HCT116 (cell line): ENCODE data around the gene SCAANT1. TPM values are rescaled to one million over a fixed set of nuclear protein-coding genes. Genes with fewer than 3 reads are reported as not detected.

Experiments used
- ATAC-seq: fragments of 200-7000 bp; cut with Tn5 transposase; 2 replicates; pipeline ENCODE4 v1.9.1; 2020; ENCODE audit warnings: mild to moderate bottlenecking, moderate library complexity
- BruUV-seq: library from RNA; stranded (reverse); fragments of 400-500 nt; replicated peaks from 2 replicates; lab custom pipeline; 2021; lab: Mats Ljungman, UMichigan
- CTCF ChIA-PET: fragments of 300-600 bp; sonication (Branson Sonifier 250); formaldehyde crosslinking; loops from one replicate; lab custom pipeline; 2021; ENCODE audit warnings: antibody characterized with exemption; lab: Charles Lee
- POLR2A ChIA-PET: fragments of 300-600, 350-600 bp; sonication (Branson Sonifier 250); formaldehyde crosslinking; loops from one replicate; lab custom pipeline; 2021; ENCODE audit warnings: antibody characterized with exemption; lab: Charles Lee
- RAD21 ChIA-PET, 2 experiments: fragments of 300-600 bp; sonication (Branson Sonifier 250); formaldehyde crosslinking; loops; one replicate each; lab custom pipeline; 2023; ENCODE audit warnings: low total read pairs in 2 of 2; ENCODE audit not compliant: uncharacterized antibody in 2 of 2, unreplicated experiment in 2 of 2, low non-redundant PET in 1 of 2; lab: Charles Lee
- DNase-seq: peaks from one replicate; pipeline ENCODE4 v3.0.0-alpha.2; 2010; ENCODE audit warnings: low read depth, low spot score
- H2AFZ ChIP-seq: fragments of 200-600 bp; shearing (Covaris generic), sonication (generic); 2 replicates; pipeline ENCODE4 v1.6.1; 2017; ENCODE audit warnings: low read depth, mixed run types, mixed read lengths, antibody characterized with exemption, low read length; ENCODE audit not compliant: poor library complexity, severe bottlenecking
- H3K27ac ChIP-seq: 2 replicates; pipeline ENCODE4 v1.5.1; 2012; ENCODE audit warnings: low read depth, low read length
- H3K27me3 ChIP-seq: fragments of 200-600 bp; sonication (generic); 2 replicates; pipeline ENCODE4 v1.6.1; 2016; ENCODE audit warnings: mixed run types, low read length, mixed read lengths; ENCODE audit not compliant: insufficient read depth
- H3K36me3 ChIP-seq, 2 experiments: fragments of 200-500 bp in 1 of 2; fragments of 200-600 bp in 1 of 2; sonication (Bioruptor generic) in 1 of 2; sonication (generic) in 1 of 2; 2 replicates each; pipeline versions ENCODE4 v1.5.1 to v1.6.1; 2014 to 2016; ENCODE audit warnings: low read length in 2 of 2, inconsistent platforms in 1 of 2, mixed read lengths in 1 of 2, mixed run types in 1 of 2; ENCODE audit not compliant: insufficient read depth in 2 of 2, control insufficient read depth in 1 of 2
- H3K4me1 ChIP-seq, 2 experiments: fragments of 200-600 bp in 1 of 2; sonication (generic) in 1 of 2; 2 replicates each; pipeline versions ENCODE4 v1.5.1 to v1.6.1; 2012 to 2017; ENCODE audit warnings: low read length in 2 of 2, inconsistent platforms in 1 of 2, mild to moderate bottlenecking in 1 of 2, mixed read lengths in 1 of 2, mixed run types in 1 of 2, moderate library complexity in 1 of 2; ENCODE audit not compliant: insufficient read depth in 2 of 2, control insufficient read depth in 1 of 2
- H3K4me2 ChIP-seq: fragments of 200-600 bp; sonication (generic); 2 replicates; pipeline ENCODE4 v1.6.1; 2017; ENCODE audit warnings: mixed run types, low read length, mixed read lengths
- H3K4me3 ChIP-seq, 2 experiments: fragments of 200-600 bp in 1 of 2; sonication (generic) in 1 of 2; replicated peaks in 1 of 2; 2 replicates each; pipeline ENCODE4 v1.5.1; 2011 to 2016; ENCODE audit warnings: low read length in 2 of 2, control low read depth in 1 of 2, low read depth in 1 of 2, mild to moderate bottlenecking in 1 of 2, mixed read lengths in 1 of 2, mixed run types in 1 of 2
- H3K79me2 ChIP-seq: fragments of 200-600 bp; sonication (generic); 2 replicates; pipeline ENCODE4 v1.6.1; 2017; ENCODE audit warnings: mild to moderate bottlenecking, mixed run types, low read length, moderate library complexity, mixed read lengths; ENCODE audit not compliant: insufficient read depth
- H3K9ac ChIP-seq: fragments of 200-600 bp; sonication (generic); 2 replicates; pipeline ENCODE4 v1.6.1; 2016; ENCODE audit warnings: low read length, mixed read lengths
- H3K9me2 ChIP-seq: fragments of 200-600 bp; sonication (generic), shearing (Covaris generic); 2 replicates; pipeline ENCODE4 v1.6.1; 2017; ENCODE audit warnings: mixed run types, mild to moderate bottlenecking, moderate library complexity; ENCODE audit not compliant: insufficient read depth
- H3K9me3 ChIP-seq, 2 experiments: fragments of 200-500 bp in 1 of 2; fragments of 200-600 bp in 1 of 2; sonication (Bioruptor generic) in 1 of 2; sonication (generic) in 1 of 2; 2 replicates each; pipeline ENCODE4 v1.6.1; 2014 to 2017; ENCODE audit warnings: low read length in 2 of 2, mixed read lengths in 2 of 2, inconsistent platforms in 1 of 2, low read depth in 1 of 2, mild to moderate bottlenecking in 1 of 2, mixed run types in 1 of 2, moderate library complexity in 1 of 2; ENCODE audit not compliant: control insufficient read depth in 1 of 2, insufficient read depth in 1 of 2
- H4K20me1 ChIP-seq: fragments of 200-600 bp; sonication (generic), shearing (Covaris generic); 2 replicates; pipeline ENCODE4 v1.6.1; 2017; ENCODE audit warnings: mixed run types, mild to moderate bottlenecking, moderate library complexity; ENCODE audit not compliant: insufficient read depth
- ATF3 ChIP-seq: IDR thresholded peaks from 2 replicates; pipeline ENCODE4 v1.6.1; 2012
- CEBPB ChIP-seq: IDR thresholded peaks from 2 replicates; pipeline ENCODE4 v1.6.1; 2012; ENCODE audit warnings: low read depth
- ELF1 ChIP-seq: IDR thresholded peaks from 2 replicates; pipeline ENCODE4 v1.6.1; 2012; ENCODE audit warnings: low read depth, borderline replicate concordance
- EZH2 ChIP-seq: fragments of 200-600 bp; sonication (generic); IDR thresholded peaks from 2 replicates; pipeline ENCODE4 v1.6.1; 2017; ENCODE audit warnings: antibody characterized with exemption, mixed run types
- EZH2phosphoT487 ChIP-seq: fragments of 200-600 bp; IDR thresholded peaks from 2 replicates; pipeline ENCODE4 v1.6.1; 2018; ENCODE audit warnings: antibody characterized with exemption, borderline replicate concordance
- FOSL1 ChIP-seq: IDR thresholded peaks from 2 replicates; pipeline ENCODE4 v1.6.1; 2012; ENCODE audit warnings: low read depth
- JUND ChIP-seq: IDR thresholded peaks from 2 replicates; pipeline ENCODE4 v1.6.1; 2012
- POLR2A ChIP-seq: IDR thresholded peaks from 2 replicates; pipeline ENCODE4 v1.7.0; 2011; ENCODE audit warnings: borderline replicate concordance; ENCODE audit not compliant: insufficient read depth, insufficient read length; ENCODE audit errors: extremely low read depth
- POLR2AphosphoS5 ChIP-seq: IDR thresholded peaks from 2 replicates; pipeline ENCODE4 v1.6.1; 2011; ENCODE audit warnings: mild to moderate bottlenecking, low read depth, low read length, moderate library complexity
- RAD21 ChIP-seq: IDR thresholded peaks from 2 replicates; pipeline ENCODE4 v1.6.1; 2012; ENCODE audit warnings: low read depth, mild to moderate bottlenecking
- SIN3A ChIP-seq: IDR thresholded peaks from 2 replicates; pipeline ENCODE4 v1.6.1; 2012; ENCODE audit warnings: low read depth
- SP1 ChIP-seq: IDR thresholded peaks from 2 replicates; pipeline ENCODE4 v1.6.1; 2012; ENCODE audit warnings: low read depth
- TCF7L2 ChIP-seq: IDR thresholded peaks from 2 replicates; pipeline ENCODE4 v1.7.0; 2011; ENCODE audit warnings: borderline replicate concordance, inconsistent platforms; ENCODE audit not compliant: insufficient read depth, insufficient read length; ENCODE audit errors: extremely low read depth
- ZFX ChIP-seq: fragments of 450-650 bp; IDR thresholded peaks from 2 replicates; pipeline ENCODE4 v1.6.1; 2017
- ZNF274 ChIP-seq: fragments of 200-500 bp; sonication (Bioruptor generic); IDR thresholded peaks from 2 replicates; pipeline ENCODE4 v1.6.1; 2014; ENCODE audit warnings: mild to moderate bottlenecking, low read depth, low read length, inconsistent platforms
- intact Hi-C: fragments of 100-400 bp; cut with micrococcal nuclease; formaldehyde crosslinking; loops from 2 replicates; pipeline ENCODE4 v1.10.0; 2022
- total RNA-seq: library from RNA; stranded (reverse); gene quantifications from one replicate; pipeline ENCODE4 v1.2.1, GENCODE V29; 2021; ENCODE audit not compliant: unreplicated experiment
- TF ChIP-seq, protein P1 (sequence below): IDR thresholded peaks from 2 replicates; pipeline ENCODE4 v1.6.1; 2012
- TF ChIP-seq, protein P2 (sequence below): IDR thresholded peaks from 2 replicates; pipeline ENCODE4 v1.6.1; 2012; ENCODE audit warnings: low read depth

The SCAANT1 gene
- total RNA-seq, 1 experiment from 2014 or later: not detected

DNA sequence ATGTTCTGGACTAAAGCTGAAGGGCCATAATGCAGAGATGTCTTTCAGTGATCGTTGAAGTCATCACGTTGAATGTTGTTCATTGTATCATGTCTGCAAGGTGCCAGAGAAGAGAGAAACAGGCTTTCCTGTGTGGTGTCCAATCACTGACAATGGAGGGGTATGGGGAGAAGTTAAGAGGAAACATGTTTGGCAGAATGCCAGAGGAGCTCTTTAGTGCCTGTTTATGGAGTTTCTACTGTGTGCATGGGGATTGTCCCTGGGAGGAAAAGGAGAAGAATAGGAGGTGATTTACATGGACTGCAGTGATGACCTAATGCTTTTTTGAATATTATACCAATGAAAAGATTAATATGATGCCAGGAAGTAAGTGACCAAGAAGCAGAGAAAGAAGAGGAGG lies 11.7 kb downstream of the SCAANT1 start (continued):
- TF ChIP-seq, protein P1, sequence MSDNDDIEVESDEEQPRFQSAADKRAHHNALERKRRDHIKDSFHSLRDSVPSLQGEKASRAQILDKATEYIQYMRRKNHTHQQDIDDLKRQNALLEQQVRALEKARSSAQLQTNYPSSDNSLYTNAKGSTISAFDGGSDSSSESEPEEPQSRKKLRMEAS: no peak
- TF ChIP-seq CEBPB (no peak), ZFX (no peak), EZH2 (no peak), POLR2AphosphoS5 (no peak), SIN3A (no peak), ZNF274 (no peak), ATF3 (no peak), POLR2A (no peak), SP1 (no peak), EZH2phosphoT487 (no peak), ELF1 (no peak)
- TF ChIP-seq, all 23 proteins: peak for 0

DNA sequence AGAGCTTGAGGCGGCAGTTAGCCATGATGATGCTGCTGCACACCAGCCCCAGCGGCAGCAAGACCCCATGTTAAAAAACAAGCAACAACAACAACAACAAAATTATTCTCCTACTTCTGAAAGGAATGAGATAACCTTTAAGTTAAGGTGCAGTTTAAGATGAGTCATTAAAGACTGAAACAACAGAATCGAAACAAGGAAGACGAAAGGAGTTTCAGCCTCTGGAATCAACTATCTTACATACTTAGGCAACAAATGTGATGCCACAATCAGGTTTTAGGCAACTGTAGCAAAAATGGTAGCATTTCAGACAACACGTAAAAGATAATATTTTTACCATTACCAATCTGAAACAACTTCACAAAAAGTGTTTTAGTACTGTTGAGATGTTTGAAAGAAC lies 12.2 kb downstream of the SCAANT1 start:
- no peak overlapping the region for H3K4me2 ChIP-seq
- POLR2A ChIA-PET: no interaction called here

More for the DNA sequence above, 12.2 kb downstream of the SCAANT1 start:
- H4K20me1 ChIP-seq: no peaks in the 10 kb centered on the region
- intact Hi-C loops: no loop called here
- no peak for DNase-seq
- H2AFZ ChIP-seq: no peak overlapping the region
- no peaks in the 10 kb centered on the region for H3K27me3 ChIP-seq
- TF ChIP-seq CEBPB (no peak), FOSL1 (no peak), RAD21 (no peak), SP1 (no peak), EZH2 (no peak), EZH2phosphoT487 (no peak), ZNF274 (no peak), TCF7L2 (no peak), ELF1 (no peak), JUND (no peak), SIN3A (no peak), POLR2AphosphoS5 (no peak), POLR2A (no peak), ATF3 (no peak)
- TF ChIP-seq, protein P2, sequence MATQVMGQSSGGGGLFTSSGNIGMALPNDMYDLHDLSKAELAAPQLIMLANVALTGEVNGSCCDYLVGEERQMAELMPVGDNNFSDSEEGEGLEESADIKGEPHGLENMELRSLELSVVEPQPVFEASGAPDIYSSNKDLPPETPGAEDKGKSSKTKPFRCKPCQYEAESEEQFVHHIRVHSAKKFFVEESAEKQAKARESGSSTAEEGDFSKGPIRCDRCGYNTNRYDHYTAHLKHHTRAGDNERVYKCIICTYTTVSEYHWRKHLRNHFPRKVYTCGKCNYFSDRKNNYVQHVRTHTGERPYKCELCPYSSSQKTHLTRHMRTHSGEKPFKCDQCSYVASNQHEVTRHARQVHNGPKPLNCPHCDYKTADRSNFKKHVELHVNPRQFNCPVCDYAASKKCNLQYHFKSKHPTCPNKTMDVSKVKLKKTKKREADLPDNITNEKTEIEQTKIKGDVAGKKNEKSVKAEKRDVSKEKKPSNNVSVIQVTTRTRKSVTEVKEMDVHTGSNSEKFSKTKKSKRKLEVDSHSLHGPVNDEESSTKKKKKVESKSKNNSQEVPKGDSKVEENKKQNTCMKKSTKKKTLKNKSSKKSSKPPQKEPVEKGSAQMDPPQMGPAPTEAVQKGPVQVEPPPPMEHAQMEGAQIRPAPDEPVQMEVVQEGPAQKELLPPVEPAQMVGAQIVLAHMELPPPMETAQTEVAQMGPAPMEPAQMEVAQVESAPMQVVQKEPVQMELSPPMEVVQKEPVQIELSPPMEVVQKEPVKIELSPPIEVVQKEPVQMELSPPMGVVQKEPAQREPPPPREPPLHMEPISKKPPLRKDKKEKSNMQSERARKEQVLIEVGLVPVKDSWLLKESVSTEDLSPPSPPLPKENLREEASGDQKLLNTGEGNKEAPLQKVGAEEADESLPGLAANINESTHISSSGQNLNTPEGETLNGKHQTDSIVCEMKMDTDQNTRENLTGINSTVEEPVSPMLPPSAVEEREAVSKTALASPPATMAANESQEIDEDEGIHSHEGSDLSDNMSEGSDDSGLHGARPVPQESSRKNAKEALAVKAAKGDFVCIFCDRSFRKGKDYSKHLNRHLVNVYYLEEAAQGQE: no peak
- no peaks in the 10 kb centered on the region for H3K9me3 ChIP-seq
- H3K9ac ChIP-seq: no peak overlapping the region
- CTCF ChIA-PET: no interaction called here
- H3K79me2 ChIP-seq: peaks cover under 1% of the 10 kb centered on the region; the same call in 1 of the 2 replicates
- BruUV-seq: no TSS peak
- H3K9me2 ChIP-seq: no peaks in the 10 kb centered on the region
- H3K27ac ChIP-seq: no peak overlapping the region
- no peak for ATAC-seq
- H3K4me1 ChIP-seq: no peaks in the 10 kb centered on the region
- RAD21 ChIA-PET: no interaction called here
- no peak overlapping the region for H3K4me3 ChIP-seq
- H3K36me3 ChIP-seq: peaks cover 0 to 10% of the 10 kb centered on the region in 2 experiments; a peak in 1 of 4 replicates
